ENCODE results near the gene BIN1.

BIN1 gene

GRCh38 chr2:127134833-127135830 lies 28.2 kb upstream of the BIN1 start:
- Histone ChIP-seq H3K27me3 (ENCODE audit: control insufficient read depth in 5 of 5, insufficient read depth in 4 of 5, low read length in 5 of 5) (no peaks in the 10 kb centered on the region), H3K9me3 (ENCODE audit: control insufficient read depth in 5 of 5, low read length in 5 of 5) (no peaks in the 10 kb centered on the region), H3K4me3 (ENCODE audit: low read depth in 1 of 5, low read length in 5 of 5) (no peak overlapping the region), H3K36me3 (ENCODE audit: control insufficient read depth in 5 of 5, insufficient read depth in 5 of 5, low read length in 5 of 5) (no peaks in the 10 kb centered on the region), H3K27ac (ENCODE audit: low read depth, low read length) (no peak overlapping the region), H3K4me1 (ENCODE audit: control insufficient read depth in 5 of 5, insufficient read depth in 5 of 5, low read length in 5 of 5) (peaks cover 0 to 26% (median 14%) of the 10 kb centered on the region in 5 donors), H3K9ac (ENCODE audit: low read length in 5 of 5) (no peak overlapping the region)

GRCh38 chr2:127134235-127134634 lies 27.3 kb upstream of the BIN1 start:
- Histone ChIP-seq H3K27ac (ENCODE audit: low read depth, low read length) (no peak overlapping the region), H3K9me3 (ENCODE audit: control insufficient read depth in 5 of 5, low read length in 5 of 5) (no peaks in the 10 kb centered on the region), H3K36me3 (ENCODE audit: control insufficient read depth in 5 of 5, insufficient read depth in 5 of 5, low read length in 5 of 5) (no peaks in the 10 kb centered on the region), H3K4me1 (ENCODE audit: control insufficient read depth in 5 of 5, insufficient read depth in 5 of 5, low read length in 5 of 5) (peaks cover 0 to 26% (median 14%) of the 10 kb centered on the region in 5 donors), H3K9ac (ENCODE audit: low read length in 5 of 5) (no peak overlapping the region), H3K4me3 (ENCODE audit: low read depth in 1 of 5, low read length in 5 of 5) (no peak overlapping the region), H3K27me3 (ENCODE audit: control insufficient read depth in 5 of 5, insufficient read depth in 4 of 5, low read length in 5 of 5) (no peaks in the 10 kb centered on the region)

- no peaks in the 10 kb centered on the region for H3K27me3 ChIP-seq (ENCODE audit: control insufficient read depth in 5 of 5, insufficient read depth in 4 of 5, low read length in 5 of 5)
- H3K27ac ChIP-seq (ENCODE audit: low read depth, low read length): no peak overlapping the region
- no peaks in the 10 kb centered on the region for H3K36me3 ChIP-seq (ENCODE audit: control insufficient read depth in 5 of 5, insufficient read depth in 5 of 5, low read length in 5 of 5)
- no peak overlapping the region for H3K4me3 ChIP-seq (ENCODE audit: low read depth in 1 of 5, low read length in 5 of 5)
- H3K9me3 ChIP-seq (ENCODE audit: control insufficient read depth in 5 of 5, low read length in 5 of 5): no peaks in the 10 kb centered on the region
- H3K4me1 ChIP-seq (ENCODE audit: control insufficient read depth in 5 of 5, insufficient read depth in 5 of 5, low read length in 5 of 5): peaks cover 0 to 26% (median 15%) of the 10 kb centered on the region in 5 donors
- no peak overlapping the region for H3K9ac ChIP-seq (ENCODE audit: low read length in 5 of 5)
These were observed 26.8 kb upstream of the BIN1 start for GRCh38 chr2:127133793-127134192.

GRCh38 chr2:127130421-127130820 lies 23.5 kb upstream of the BIN1 start:
- Histone ChIP-seq H3K4me1 (ENCODE audit: control insufficient read depth in 5 of 5, insufficient read depth in 5 of 5, low read length in 5 of 5) (peaks cover 0 to 17% (median 13%) of the 10 kb centered on the region in 5 donors), H3K27me3 (ENCODE audit: control insufficient read depth in 5 of 5, insufficient read depth in 4 of 5, low read length in 5 of 5) (peaks cover 0 to 2% (median 0%) of the 10 kb centered on the region in 5 donors), H3K27ac (ENCODE audit: low read depth, low read length) (no peak overlapping the region), H3K9me3 (ENCODE audit: control insufficient read depth in 5 of 5, low read length in 5 of 5) (no peaks in the 10 kb centered on the region), H3K4me3 (ENCODE audit: low read depth in 1 of 5, low read length in 5 of 5) (no peak overlapping the region), H3K9ac (ENCODE audit: low read length in 5 of 5) (no peak overlapping the region), H3K36me3 (ENCODE audit: control insufficient read depth in 5 of 5, insufficient read depth in 5 of 5, low read length in 5 of 5) (no peaks in the 10 kb centered on the region)

- Histone ChIP-seq H3K9me3 (ENCODE audit: control insufficient read depth in 5 of 5, low read length in 5 of 5) (no peaks in the 10 kb centered on the region), H3K4me1 (ENCODE audit: control insufficient read depth in 5 of 5, insufficient read depth in 5 of 5, low read length in 5 of 5) (peaks cover 0 to 15% (median 10%) of the 10 kb centered on the region in 5 donors), H3K27me3 (ENCODE audit: control insufficient read depth in 5 of 5, insufficient read depth in 4 of 5, low read length in 5 of 5) (peaks cover 0 to 2% (median 0%) of the 10 kb centered on the region in 5 donors), H3K36me3 (ENCODE audit: control insufficient read depth in 5 of 5, insufficient read depth in 5 of 5, low read length in 5 of 5) (no peaks in the 10 kb centered on the region), H3K9ac (ENCODE audit: low read length in 5 of 5) (no peak overlapping the region), H3K4me3 (ENCODE audit: low read depth in 1 of 5, low read length in 5 of 5) (no peak overlapping the region), H3K27ac (ENCODE audit: low read depth, low read length) (no peak overlapping the region)
These were observed 23.0 kb upstream of the BIN1 start for GRCh38 chr2:127129937-127130336.

GRCh38 chr2:127128445-127128904 lies 21.5 kb upstream of the BIN1 start:
- Histone ChIP-seq H3K9me3 (ENCODE audit: control insufficient read depth in 5 of 5, low read length in 5 of 5) (no peaks in the 10 kb centered on the region), H3K27ac (ENCODE audit: low read depth, low read length) (no peak overlapping the region), H3K4me1 (ENCODE audit: control insufficient read depth in 5 of 5, insufficient read depth in 5 of 5, low read length in 5 of 5) (peaks cover 0 to 7% (median 6%) of the 10 kb centered on the region in 5 donors), H3K4me3 (ENCODE audit: low read depth in 1 of 5, low read length in 5 of 5) (peak overlapping the region in 2 of 5 donors; percentile 12 to 35), H3K9ac (ENCODE audit: low read length in 5 of 5) (no peak overlapping the region), H3K36me3 (ENCODE audit: control insufficient read depth in 5 of 5, insufficient read depth in 5 of 5, low read length in 5 of 5) (no peaks in the 10 kb centered on the region), H3K27me3 (ENCODE audit: control insufficient read depth in 5 of 5, insufficient read depth in 4 of 5, low read length in 5 of 5) (peaks cover 0 to 2% (median 0%) of the 10 kb centered on the region in 5 donors)

- no peaks in the 10 kb centered on the region for H3K9me3 ChIP-seq (ENCODE audit: control insufficient read depth in 5 of 5, low read length in 5 of 5)
- no peaks in the 10 kb centered on the region for H3K36me3 ChIP-seq (ENCODE audit: control insufficient read depth in 5 of 5, insufficient read depth in 5 of 5, low read length in 5 of 5)
- no peak overlapping the region for H3K27ac ChIP-seq (ENCODE audit: low read depth, low read length)
- H3K9ac ChIP-seq (ENCODE audit: low read length in 5 of 5): no peak overlapping the region
- H3K4me1 ChIP-seq (ENCODE audit: control insufficient read depth in 5 of 5, insufficient read depth in 5 of 5, low read length in 5 of 5): peaks cover 0 to 17% (median 13%) of the 10 kb centered on the region in 5 donors
- H3K4me3 ChIP-seq (ENCODE audit: low read depth in 1 of 5, low read length in 5 of 5): no peak overlapping the region
- H3K27me3 ChIP-seq (ENCODE audit: control insufficient read depth in 5 of 5, insufficient read depth in 4 of 5, low read length in 5 of 5): peaks cover 0 to 2% (median 0%) of the 10 kb centered on the region in 5 donors
These were observed 18.9 kb upstream of the BIN1 start for GRCh38 chr2:127125821-127126220.

- H3K9ac ChIP-seq (ENCODE audit: low read length in 5 of 5): no peak overlapping the region
- no peak overlapping the region for H3K27ac ChIP-seq (ENCODE audit: low read depth, low read length)
These were observed 17.5 kb upstream of the BIN1 start for GRCh38 chr2:127124426-127124825.

GRCh38 chr2:127122361-127123027 lies 15.5 kb upstream of the BIN1 start:
- Histone ChIP-seq H3K27me3 (ENCODE audit: control insufficient read depth in 5 of 5, insufficient read depth in 4 of 5, low read length in 5 of 5) (peaks cover 0 to 7% (median 0%) of the 10 kb centered on the region in 5 donors), H3K9ac (ENCODE audit: low read length in 5 of 5) (no peak overlapping the region), H3K4me3 (ENCODE audit: low read depth in 1 of 5, low read length in 5 of 5) (no peak overlapping the region), H3K9me3 (ENCODE audit: control insufficient read depth in 5 of 5, low read length in 5 of 5) (no peaks in the 10 kb centered on the region), H3K27ac (ENCODE audit: low read depth, low read length) (no peak overlapping the region), H3K4me1 (ENCODE audit: control insufficient read depth in 5 of 5, insufficient read depth in 5 of 5, low read length in 5 of 5) (peaks cover 0 to 12% (median 8%) of the 10 kb centered on the region in 5 donors), H3K36me3 (ENCODE audit: control insufficient read depth in 5 of 5, insufficient read depth in 5 of 5, low read length in 5 of 5) (no peaks in the 10 kb centered on the region)

More at GRCh38 chr2:127124426-127124825, 17.5 kb upstream of the BIN1 start:
- Histone ChIP-seq H3K9me3 (ENCODE audit: control insufficient read depth in 5 of 5, low read length in 5 of 5) (no peaks in the 10 kb centered on the region), H3K4me1 (ENCODE audit: control insufficient read depth in 5 of 5, insufficient read depth in 5 of 5, low read length in 5 of 5) (peaks cover 0 to 19% (median 14%) of the 10 kb centered on the region in 5 donors), H3K36me3 (ENCODE audit: control insufficient read depth in 5 of 5, insufficient read depth in 5 of 5, low read length in 5 of 5) (no peaks in the 10 kb centered on the region), H3K27me3 (ENCODE audit: control insufficient read depth in 5 of 5, insufficient read depth in 4 of 5, low read length in 5 of 5) (peaks cover 0 to 2% (median 0%) of the 10 kb centered on the region in 5 donors), H3K4me3 (ENCODE audit: low read depth in 1 of 5, low read length in 5 of 5) (no peak overlapping the region)
